CD4-positive, alpha-beta T cell treated with Interleukin-21 for 1 hour (primary cell): ENCODE measurements around the gene ADARB1.
"Not testable (repeated sequence)": the region's sequence is repeated elsewhere in the genome, so short reads cannot be mapped to it uniquely, and the experiment has no call there.

Experiments
- DNase-seq: peaks from one replicate; pipeline ENCODE4 v3.0.0-alpha.2; 2020

The ADARB1 gene

GRCh38 chr21:45122432-45123132, 48.2 kb downstream of the ADARB1 start:
- DNase-seq: no peak

GRCh38 chr21:45123440-45123839, 49.1 kb downstream of the ADARB1 start:
- DNase-seq: no peak

GRCh38 chr21:45124596-45124995, 50.2 kb downstream of the ADARB1 start:
- DNase-seq: no peak

DNA sequence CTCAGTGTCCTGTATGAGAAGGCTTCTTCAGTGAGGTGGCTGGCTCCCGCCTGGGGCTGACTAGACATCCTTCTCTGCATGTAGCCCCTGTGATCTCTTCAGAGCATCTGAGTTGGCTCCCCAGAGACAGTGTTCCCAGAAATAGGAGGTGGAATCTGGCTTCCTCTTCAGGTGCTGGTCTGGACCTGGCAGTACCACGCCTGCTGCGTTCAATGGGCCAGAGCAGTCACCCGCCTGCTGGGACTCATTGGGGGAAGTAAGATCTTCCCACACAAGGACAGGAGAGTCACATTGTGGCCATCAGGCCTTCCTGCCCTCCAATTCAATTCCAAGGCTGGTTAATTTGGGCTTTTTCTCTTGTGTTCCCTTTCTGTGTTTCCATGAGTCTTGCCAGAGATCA, 51.0 kb downstream of the ADARB1 start:
- DNase-seq: no peak

DNA sequence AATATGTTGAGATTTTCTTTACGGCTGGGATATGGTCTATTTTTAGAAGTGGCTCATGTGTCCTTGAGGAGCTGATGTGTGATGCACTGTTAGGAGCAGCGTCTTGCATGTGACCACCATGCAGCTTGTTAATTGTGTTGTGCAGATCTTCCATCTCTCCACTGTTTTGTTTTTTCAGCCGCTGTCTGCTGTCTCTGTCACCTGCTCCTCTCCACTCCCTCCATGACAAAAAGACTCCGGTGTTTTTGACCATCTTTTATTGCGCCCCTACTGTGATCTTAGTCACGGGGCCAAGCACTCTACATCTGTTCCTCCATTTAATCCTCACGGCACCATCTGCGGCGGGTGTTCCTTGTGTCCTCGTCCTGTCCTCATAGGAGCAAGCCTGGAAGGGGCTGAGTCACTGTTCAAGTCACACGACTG, 51.8 kb downstream of the ADARB1 start:
- no peak for DNase-seq

DNA sequence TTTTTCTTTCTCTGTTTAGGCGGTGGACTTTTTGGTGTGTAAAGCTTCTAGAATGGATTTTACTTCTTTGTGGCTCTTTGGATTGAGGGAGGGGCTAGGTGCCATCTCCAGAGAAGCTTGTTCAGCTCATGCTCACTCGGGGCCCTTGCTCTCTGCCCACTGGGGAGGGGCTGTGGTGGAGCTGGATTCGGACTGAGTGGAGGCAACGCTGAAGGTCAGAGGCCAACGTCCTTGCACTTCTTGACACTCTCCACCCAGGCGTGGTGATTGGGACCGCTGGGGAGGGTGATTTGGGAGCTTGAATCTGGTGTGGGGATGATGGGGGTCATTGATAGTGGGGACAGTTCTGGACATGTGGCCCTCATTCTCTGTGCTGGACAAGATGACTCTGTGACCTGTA, 52.6 kb downstream of the ADARB1 start:
- DNase-seq: no peak

DNA sequence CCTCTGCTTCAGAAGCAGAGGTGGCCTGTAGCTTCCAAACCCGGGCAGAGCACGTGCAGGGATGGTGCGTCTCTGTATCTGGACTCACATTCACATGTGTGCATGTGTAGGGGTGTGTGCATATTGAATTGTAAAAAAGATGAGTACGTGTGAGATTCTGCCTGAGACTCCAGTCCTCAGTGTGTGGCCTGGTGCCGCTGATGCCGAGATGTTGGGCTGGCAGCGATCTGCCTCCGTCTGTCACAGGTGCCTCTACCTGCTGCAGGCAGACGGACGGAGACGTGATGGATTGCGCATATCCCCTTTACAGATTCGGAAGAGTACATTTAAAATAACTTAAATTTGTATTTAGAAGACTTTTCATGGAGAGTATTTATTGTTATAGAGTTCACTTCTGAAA, 53.6 kb downstream of the ADARB1 start:
- no peak for DNase-seq

DNA sequence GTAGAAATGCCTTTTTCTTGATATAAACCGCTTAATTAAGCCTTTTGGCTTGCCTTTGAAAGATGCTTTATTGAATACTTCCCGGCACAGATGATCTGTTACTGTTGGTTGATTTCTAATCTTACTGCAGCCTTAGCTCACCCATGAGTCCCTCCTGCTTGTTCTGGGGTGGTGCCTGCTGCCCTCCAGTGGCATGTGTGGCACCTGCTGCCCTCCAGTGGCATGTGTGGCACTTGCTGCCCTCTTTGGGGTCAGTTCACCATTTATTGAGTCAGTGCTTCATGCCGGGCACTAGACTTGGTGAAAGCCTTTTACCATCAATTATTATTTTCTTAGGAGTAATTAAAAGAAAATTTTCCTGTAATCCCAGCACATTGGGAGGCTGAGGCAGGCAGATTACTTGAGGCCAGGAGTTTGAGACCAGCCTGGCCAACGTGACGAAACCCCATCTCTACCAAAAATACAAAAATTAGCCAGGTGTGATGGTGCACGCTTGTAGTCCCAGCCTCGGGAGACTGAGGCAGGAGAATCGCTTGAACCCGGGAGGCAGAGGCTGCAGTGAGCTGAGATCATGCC, 54.3 kb downstream of the ADARB1 start:
- DNase-seq: peak; percentile 83

DNA sequence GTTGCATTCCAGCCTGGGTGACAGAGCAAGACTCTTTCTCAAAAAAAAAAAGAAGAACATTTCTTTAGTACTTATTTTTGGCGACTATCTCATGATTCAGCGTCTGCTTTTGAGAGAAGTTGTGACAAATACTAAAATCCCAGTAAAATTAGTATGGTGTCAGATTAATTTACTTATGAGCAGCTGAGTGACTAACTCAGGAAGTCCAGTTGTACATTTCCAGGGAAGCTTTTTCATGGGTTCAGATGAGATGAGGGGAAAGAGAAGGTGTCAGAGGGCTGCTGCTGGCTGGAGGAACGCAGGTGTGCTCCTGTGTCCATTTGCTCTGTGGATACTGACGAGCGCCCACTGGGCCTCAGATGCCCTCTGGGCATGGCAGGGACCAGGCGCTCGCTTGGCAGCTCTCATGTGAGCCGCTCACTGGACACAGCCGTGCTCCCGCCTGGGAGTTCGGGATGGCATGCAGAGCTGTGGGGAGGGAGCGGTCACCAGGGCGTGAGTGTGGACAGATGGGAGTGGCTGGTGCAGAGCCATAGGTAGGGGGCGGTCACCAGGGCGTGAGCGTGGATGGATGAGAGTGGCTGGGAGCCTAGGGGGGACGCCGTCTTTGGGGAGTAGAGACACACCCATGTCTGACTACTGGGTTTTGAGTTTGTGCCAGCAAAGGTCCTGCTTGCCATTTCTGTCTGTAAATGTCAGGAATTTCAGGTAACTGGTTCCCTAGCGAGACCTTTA, 55.0 kb downstream of the ADARB1 start:
- no peak for DNase-seq

- DNase-seq: no peak
Measured at GRCh38 chr21:45130324-45130774, 56.0 kb downstream of the ADARB1 start.

GRCh38 chr21:45131537-45131999, 57.2 kb downstream of the ADARB1 start:
- no peak for DNase-seq

GRCh38 chr21:45132841-45133573, 58.6 kb downstream of the ADARB1 start:
- DNase-seq: no peak

DNA sequence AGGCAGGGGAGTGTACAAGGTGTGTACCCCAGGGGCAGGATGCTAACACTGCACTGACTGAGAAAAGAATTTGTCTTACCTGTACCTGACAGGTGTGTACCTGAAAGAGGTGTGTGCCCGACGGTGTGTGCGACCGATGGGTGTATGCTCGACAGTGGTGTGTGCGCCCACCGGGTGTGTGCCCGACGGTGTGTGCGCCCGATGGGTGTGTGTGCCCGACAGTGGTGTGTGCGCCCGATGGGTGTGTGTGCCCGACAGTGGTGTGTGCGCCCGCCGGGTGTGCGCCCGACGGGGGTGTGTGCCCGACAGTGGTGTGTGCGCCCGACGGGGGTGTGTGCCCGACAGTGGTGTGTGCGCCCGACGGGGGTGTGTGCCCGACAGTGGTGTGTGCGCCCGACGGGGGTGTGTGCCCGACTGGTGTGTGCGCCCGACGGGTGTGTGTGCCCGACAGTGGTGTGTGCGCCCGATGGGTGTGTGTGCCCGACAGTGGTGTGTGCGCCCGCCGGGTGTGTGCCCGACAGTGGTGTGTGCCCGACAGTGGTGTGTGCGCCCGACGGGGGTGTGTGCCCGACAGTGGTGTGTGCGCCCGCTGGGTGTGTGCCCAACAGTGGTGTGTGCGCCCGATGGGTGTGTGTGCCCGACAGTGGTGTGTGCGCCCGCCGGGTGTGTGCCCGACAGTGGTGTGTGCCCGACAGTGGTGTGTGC, 59.3 kb downstream of the ADARB1 start:
- not testable (repeated sequence) for DNase-seq

GRCh38 chr21:45134279-45135076, 60.1 kb downstream of the ADARB1 start:
- no peak for DNase-seq

DNA sequence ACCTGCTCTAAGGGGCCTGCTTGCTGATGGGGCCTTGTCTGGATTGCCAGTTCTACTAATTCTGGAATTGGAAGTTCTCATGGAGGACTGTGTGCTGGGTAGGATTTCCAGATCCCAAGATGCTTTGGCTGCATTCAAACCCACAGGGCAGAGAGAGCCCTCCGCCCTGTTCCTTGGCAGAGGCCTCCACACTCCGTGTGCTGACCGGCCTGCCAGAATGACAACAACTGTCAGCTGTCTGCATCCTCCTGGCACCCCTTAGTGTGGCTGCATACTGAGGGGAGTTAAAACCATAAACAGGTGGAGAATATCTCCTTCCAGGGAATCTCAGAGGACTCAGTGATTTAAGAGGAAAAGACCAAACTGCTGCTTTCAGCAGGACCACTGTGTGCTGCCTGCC, 60.7 kb downstream of the ADARB1 start:
- DNase-seq: no peak

DNA sequence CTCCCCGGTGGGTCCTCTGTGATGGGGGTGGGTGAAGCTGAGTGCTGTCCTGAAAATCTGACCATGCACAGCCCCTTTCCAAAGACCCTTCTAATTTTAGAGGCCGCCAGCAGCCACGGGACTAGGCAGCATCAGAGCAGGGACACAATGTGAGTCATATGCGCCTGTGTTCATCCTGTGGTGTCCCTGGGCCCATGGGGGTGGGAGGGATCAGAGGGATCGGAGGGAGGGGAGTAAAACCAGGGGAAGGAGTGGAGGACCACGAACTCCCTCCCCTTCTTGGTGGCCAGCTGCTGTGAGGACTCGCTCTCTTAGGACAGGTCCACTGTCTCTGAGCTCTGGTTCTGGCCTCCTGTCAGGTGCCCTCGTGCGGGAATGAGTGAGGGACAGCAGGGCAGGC, 61.5 kb downstream of the ADARB1 start:
- DNase-seq: no peak

DNA sequence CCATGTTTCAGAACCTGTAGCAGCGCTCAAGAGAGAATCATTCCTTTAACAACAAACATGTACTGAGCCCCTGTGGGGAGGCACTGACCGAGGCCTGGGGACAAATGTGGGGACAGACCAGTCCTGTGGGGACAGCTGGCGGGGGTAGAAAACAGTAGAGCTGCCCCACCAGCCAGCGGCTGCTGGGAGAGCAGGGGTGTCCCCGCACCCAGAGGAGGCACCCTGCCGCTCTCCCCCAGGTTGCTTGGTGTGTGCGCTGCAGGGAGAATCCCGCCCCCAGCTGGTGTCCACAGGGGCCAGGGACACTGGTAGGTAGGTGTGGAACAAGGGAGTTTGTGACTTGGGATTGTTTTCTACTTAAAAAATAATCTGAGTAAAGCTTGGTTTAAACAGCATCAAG, 62.1 kb downstream of the ADARB1 start:
- DNase-seq: no peak

- DNase-seq: peak; percentile 61
Measured at GRCh38 chr21:45136927-45137611, 62.7 kb downstream of the ADARB1 start.

- no peak for DNase-seq
Measured at GRCh38 chr21:45137612-45137937, 63.2 kb downstream of the ADARB1 start.

- peak; percentile 73 for DNase-seq
Measured at GRCh38 chr21:45138199-45139002, 64.0 kb downstream of the ADARB1 start.
